ENCODE measurements around the gene VCP.

DNA sequence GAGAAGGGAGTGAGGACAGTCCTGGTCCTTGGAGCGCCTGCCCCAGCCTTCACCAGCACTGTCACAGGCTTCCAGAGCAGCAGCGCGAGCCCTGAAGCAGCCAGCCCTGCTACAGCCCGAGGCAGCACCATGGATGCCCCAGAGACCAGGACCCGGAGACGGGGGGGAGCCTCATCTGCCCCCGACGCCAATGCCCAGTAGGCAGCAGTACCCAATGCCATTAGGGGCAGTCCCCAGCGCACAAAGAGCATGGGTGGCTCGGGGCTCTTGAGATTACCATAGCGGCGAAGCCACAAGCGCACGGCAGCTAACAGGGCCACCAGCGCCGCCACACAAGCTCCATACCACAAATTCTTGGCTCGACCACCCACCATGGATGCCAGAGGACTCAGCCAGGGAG is 19.1 kb upstream of the VCP start:
- TF ChIP-seq, protein P1, sequence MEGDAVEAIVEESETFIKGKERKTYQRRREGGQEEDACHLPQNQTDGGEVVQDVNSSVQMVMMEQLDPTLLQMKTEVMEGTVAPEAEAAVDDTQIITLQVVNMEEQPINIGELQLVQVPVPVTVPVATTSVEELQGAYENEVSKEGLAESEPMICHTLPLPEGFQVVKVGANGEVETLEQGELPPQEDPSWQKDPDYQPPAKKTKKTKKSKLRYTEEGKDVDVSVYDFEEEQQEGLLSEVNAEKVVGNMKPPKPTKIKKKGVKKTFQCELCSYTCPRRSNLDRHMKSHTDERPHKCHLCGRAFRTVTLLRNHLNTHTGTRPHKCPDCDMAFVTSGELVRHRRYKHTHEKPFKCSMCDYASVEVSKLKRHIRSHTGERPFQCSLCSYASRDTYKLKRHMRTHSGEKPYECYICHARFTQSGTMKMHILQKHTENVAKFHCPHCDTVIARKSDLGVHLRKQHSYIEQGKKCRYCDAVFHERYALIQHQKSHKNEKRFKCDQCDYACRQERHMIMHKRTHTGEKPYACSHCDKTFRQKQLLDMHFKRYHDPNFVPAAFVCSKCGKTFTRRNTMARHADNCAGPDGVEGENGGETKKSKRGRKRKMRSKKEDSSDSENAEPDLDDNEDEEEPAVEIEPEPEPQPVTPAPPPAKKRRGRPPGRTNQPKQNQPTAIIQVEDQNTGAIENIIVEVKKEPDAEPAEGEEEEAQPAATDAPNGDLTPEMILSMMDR (IDR thresholded peaks at IDR 0.05) = no peak
- no peak for TF ChIP-seq POLR2A (IDR thresholded peaks at IDR 0.05)
